Fibroblast of lung (primary cell): ENCODE measurements around the gene EFCAB6. TPM values are rescaled to one million over a fixed set of nuclear protein-coding genes. Genes with fewer than 3 reads are reported as not detected.

Source experiments
- DNase-seq, 2 donors: peaks; one replicate each; pipeline versions ENCODE4 v3.0.0 to v3.0.0-alpha.2; 2010; ENCODE audit warnings: low read depth in 2 of 2
- H2AFZ ChIP-seq: 2 replicates; pipeline ENCODE4 v1.5.1; 2012; ENCODE audit warnings: low read length, control low read depth, inconsistent platforms
- H3K27ac ChIP-seq: 2 replicates; pipeline ENCODE4 v1.5.1; 2011; ENCODE audit warnings: low read length, control low read depth; ENCODE audit not compliant: insufficient read depth
- H3K27me3 ChIP-seq: 2 replicates; pipeline ENCODE4 v1.5.1; 2011; ENCODE audit warnings: mild to moderate bottlenecking, low read length; ENCODE audit not compliant: control insufficient read depth, insufficient read depth
- H3K36me3 ChIP-seq: 2 replicates; pipeline ENCODE4 v1.5.1; 2011; ENCODE audit warnings: low read length; ENCODE audit not compliant: control insufficient read depth, insufficient read depth
- H3K4me1 ChIP-seq: 2 replicates; pipeline ENCODE4 v1.5.1; 2011; ENCODE audit warnings: low read length; ENCODE audit not compliant: control insufficient read depth, insufficient read depth; ENCODE audit errors: extremely low read depth
- H3K4me2 ChIP-seq: 2 replicates; pipeline ENCODE4 v1.5.1; 2011; ENCODE audit warnings: low read length, control low read depth; ENCODE audit not compliant: insufficient read depth; ENCODE audit errors: extremely low read depth
- H3K4me3 ChIP-seq, 4 experiments: fragments of 200-600 bp in 1 of 4; sonication (generic) in 1 of 4; replicated peaks in 1 of 4; 2 replicates each; pipeline ENCODE4 v1.5.1; 2011 to 2016; ENCODE audit warnings: low read length in 4 of 4, low read depth in 3 of 4, mild to moderate bottlenecking in 3 of 4, control low read depth in 2 of 4, inconsistent platforms in 1 of 4, mixed read lengths in 1 of 4; ENCODE audit not compliant: insufficient read depth in 1 of 4; ENCODE audit errors: control extremely low read depth in 1 of 4
- H3K79me2 ChIP-seq: 2 replicates; pipeline ENCODE4 v1.5.1; 2012; ENCODE audit warnings: mild to moderate bottlenecking, low read length, inconsistent platforms; ENCODE audit not compliant: control insufficient read depth, insufficient read depth
- H3K9ac ChIP-seq: 2 replicates; pipeline ENCODE4 v1.5.1; 2011; ENCODE audit warnings: mild to moderate bottlenecking, low read length, control low read depth; ENCODE audit not compliant: insufficient read depth
- H3K9me3 ChIP-seq: 2 replicates; pipeline ENCODE4 v1.5.1; 2012; ENCODE audit warnings: low read depth, low read length; ENCODE audit not compliant: control insufficient read depth, insufficient read depth
- H4K20me1 ChIP-seq: 2 replicates; pipeline ENCODE4 v1.5.1; 2011; ENCODE audit warnings: low read length; ENCODE audit not compliant: control insufficient read depth, insufficient read depth; ENCODE audit errors: extremely low read depth
- CTCF ChIP-seq, 2 donors: IDR thresholded peaks in 1 of 2; conservative IDR thresholded peaks in 1 of 2; 1 replicate in 1 of 2; 2 replicates in 1 of 2; pipeline ENCODE4 v1.5.1; 2011 to 2012; ENCODE audit warnings: low read length in 2 of 2, control low read depth in 1 of 2, inconsistent platforms in 1 of 2, low read depth in 1 of 2, mild to moderate bottlenecking in 1 of 2
- EZH2 ChIP-seq: IDR thresholded peaks from 2 replicates; pipeline ENCODE4 v1.5.1; 2012; ENCODE audit warnings: low read length, control low read depth, mild to moderate bottlenecking; ENCODE audit errors: missing control alignments
- polyA plus RNA-seq, 2 donors: library from polyadenylated mRNA; depleted of rRNA in 1 of 2; stranded (reverse) in 1 of 2; unstranded in 1 of 2; fragments of >200 nt; gene quantifications; 2 replicates each; pipeline ENCODE4 v1.2.1, GENCODE V29; 2011 to 2012; ENCODE audit warnings: missing spikeins in 1 of 2
- total RNA-seq: library from RNA; depleted of rRNA; stranded (reverse); fragments of >200 nt; gene quantifications from 2 replicates; pipeline ENCODE4 v1.2.1, GENCODE V29; 2014

EFCAB6 gene
- total and polyA plus RNA-seq, 2 donors (not counting 1 experiment from before 2014, with no cell fraction given) = 1.0 to 1.5 TPM

- Histone ChIP-seq H4K20me1 (no peaks in the 10 kb centered on the region), H3K36me3 (no peaks in the 10 kb centered on the region), H3K79me2 (no peaks in the 10 kb centered on the region), H3K9me3 (no peaks in the 10 kb centered on the region), H3K27ac (no peak overlapping the region), H3K27me3 (no peaks in the 10 kb centered on the region), H3K4me2 (no peak overlapping the region), H3K4me1 (no peaks in the 10 kb centered on the region), H2AFZ (no peak overlapping the region), H3K4me3 (no peak overlapping the region), H3K9ac (no peak overlapping the region)
- DNase-seq = no peak
- TF ChIP-seq EZH2 (no peak), CTCF (conservative IDR thresholded peaks at IDR 0.05 in 1 of 2, IDR thresholded peaks at IDR 0.05 in 1 of 2; ENCODE audit: low read depth in 1 of 2, low read length in 2 of 2) (no peak)
Measured at GRCh38 chr22:43526117-43526655, 285.9 kb downstream of the EFCAB6 start.

- Histone ChIP-seq H3K9ac (no peak overlapping the region), H3K4me2 (no peak overlapping the region), H3K79me2 (no peaks in the 10 kb centered on the region), H4K20me1 (no peaks in the 10 kb centered on the region), H3K27me3 (no peaks in the 10 kb centered on the region), H3K4me3 (no peak overlapping the region), H3K9me3 (no peaks in the 10 kb centered on the region), H3K4me1 (no peaks in the 10 kb centered on the region), H3K36me3 (no peaks in the 10 kb centered on the region), H3K27ac (no peak overlapping the region), H2AFZ (no peak overlapping the region)
- DNase-seq = no peak
- TF ChIP-seq CTCF (conservative IDR thresholded peaks at IDR 0.05 in 1 of 2, IDR thresholded peaks at IDR 0.05 in 1 of 2; ENCODE audit: low read depth in 1 of 2, low read length in 2 of 2) (no peak), EZH2 (no peak)
Measured at GRCh38 chr22:43521716-43522115, 290.4 kb downstream of the EFCAB6 start.

- no peak overlapping the region for H3K4me2 ChIP-seq
Measured at GRCh38 chr22:43520632-43521039, 291.5 kb downstream of the EFCAB6 start.

More at GRCh38 chr22:43520632-43521039, 291.5 kb downstream of the EFCAB6 start:
- no peak for TF ChIP-seq EZH2
- no peak for TF ChIP-seq CTCF (conservative IDR thresholded peaks at IDR 0.05 in 1 of 2, IDR thresholded peaks at IDR 0.05 in 1 of 2; ENCODE audit: low read depth in 1 of 2, low read length in 2 of 2)
- H3K9me3 ChIP-seq = no peaks in the 10 kb centered on the region
- H2AFZ ChIP-seq = no peak overlapping the region
- H4K20me1 ChIP-seq = no peaks in the 10 kb centered on the region
- no peaks in the 10 kb centered on the region for H3K4me1 ChIP-seq
- no peak overlapping the region for H3K4me3 ChIP-seq
- H3K27me3 ChIP-seq = no peaks in the 10 kb centered on the region
- no peak for DNase-seq
- no peaks in the 10 kb centered on the region for H3K79me2 ChIP-seq
- no peak overlapping the region for H3K9ac ChIP-seq
- H3K36me3 ChIP-seq = no peaks in the 10 kb centered on the region
- H3K27ac ChIP-seq = no peak overlapping the region
